Left cardiac atrium (tissue), 4 donors: ENCODE data around the gene NAA38. TPM values are rescaled to one million over a fixed set of nuclear protein-coding genes. Genes with fewer than 3 reads are reported as not detected.
"Not testable (repeated sequence)": the region's sequence is repeated elsewhere in the genome, so short reads cannot be mapped to it uniquely, and the experiment has no call there.

Source experiments
- ATAC-seq, 2 donors: fragments of 200-7000 bp; cut with Tn5 transposase; one replicate each; pipeline ENCODE4 v1.9.1; 2020; ENCODE audit warnings: mild to moderate bottlenecking in 2 of 2, moderate library complexity in 2 of 2
- DNase-seq: peaks from one replicate; pipeline ENCODE4 v3.0.0-alpha.2; 2020
- intact Hi-C, 2 donors: fragments of 100-400 bp; cut with DNase I; formaldehyde crosslinking; loops; one replicate each; pipeline versions ENCODE4 v1.14.1 to v1.15.1; 2022 to 2023
- total RNA-seq, 2 donors: library from RNA; stranded (reverse); fragmentation: NEBNext Ultra II Directional; extraction: Animal tissue kit (Norgen Biotek cat#: 25700); gene quantifications; one replicate each; pipeline ENCODE4 v1.2.1, GENCODE V29; 2021
- donor health status: DM: no; HTN: yes; CAD: no.
- donor health status: DM: no; HTN: yes; CAD: no; lungs with severe emphysema.
- donor health status: DM: yes; HTN: yes; CAD: no.
- donor health status: Dilated cardiomyopathy.

NAA38 gene
- total RNA-seq, 2 donors from 2014 or later, result 66.9 to 83.1 TPM

DNA sequence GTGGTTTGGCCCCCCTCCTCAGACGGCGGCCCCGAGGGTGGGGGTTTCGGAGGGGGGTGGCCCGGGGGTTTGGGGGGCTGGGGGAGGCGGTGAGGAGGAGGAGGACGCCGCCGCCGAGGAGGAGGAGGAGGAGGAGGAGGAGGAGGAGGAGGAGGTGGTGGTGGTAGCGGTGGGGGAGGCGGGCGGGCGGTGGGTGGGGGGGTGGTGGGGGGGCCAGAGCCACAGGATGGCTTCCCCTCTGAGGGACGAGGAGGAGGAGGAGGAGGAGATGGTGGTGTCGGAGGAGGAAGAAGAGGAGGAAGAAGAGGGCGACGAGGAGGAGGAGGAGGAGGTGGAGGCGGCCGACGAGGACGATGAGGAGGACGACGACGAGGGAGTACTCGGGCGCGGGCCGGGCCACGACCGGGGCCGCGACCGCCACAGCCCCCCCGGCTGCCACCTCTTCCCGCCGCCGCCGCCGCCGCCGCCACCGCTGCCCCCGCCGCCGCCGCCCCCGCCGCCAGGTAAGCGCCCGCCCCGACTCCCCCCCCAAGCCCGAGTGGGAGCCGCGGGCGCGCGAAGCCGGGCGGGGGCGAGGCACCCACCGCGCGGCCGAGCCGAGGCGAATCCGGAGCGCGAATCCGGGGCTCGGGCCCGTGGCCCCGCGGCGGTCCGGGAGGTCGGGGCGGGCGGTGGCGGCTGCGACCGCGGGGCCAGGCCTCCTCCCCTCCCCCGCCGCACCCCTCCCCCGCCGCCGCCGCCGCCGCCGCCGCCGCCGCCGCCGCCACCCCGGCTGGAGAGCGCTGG lies 27.4 kb upstream of the NAA38 start:
- intact Hi-C loops, result loop anchor here in 1 of 2 donors (10.0 kb wide), 1 partner anchor 140 kb away; no protein-coding TSS in a partner anchor
- DNase-seq (peak; percentile 35), ATAC-seq (no peak)

DNA sequence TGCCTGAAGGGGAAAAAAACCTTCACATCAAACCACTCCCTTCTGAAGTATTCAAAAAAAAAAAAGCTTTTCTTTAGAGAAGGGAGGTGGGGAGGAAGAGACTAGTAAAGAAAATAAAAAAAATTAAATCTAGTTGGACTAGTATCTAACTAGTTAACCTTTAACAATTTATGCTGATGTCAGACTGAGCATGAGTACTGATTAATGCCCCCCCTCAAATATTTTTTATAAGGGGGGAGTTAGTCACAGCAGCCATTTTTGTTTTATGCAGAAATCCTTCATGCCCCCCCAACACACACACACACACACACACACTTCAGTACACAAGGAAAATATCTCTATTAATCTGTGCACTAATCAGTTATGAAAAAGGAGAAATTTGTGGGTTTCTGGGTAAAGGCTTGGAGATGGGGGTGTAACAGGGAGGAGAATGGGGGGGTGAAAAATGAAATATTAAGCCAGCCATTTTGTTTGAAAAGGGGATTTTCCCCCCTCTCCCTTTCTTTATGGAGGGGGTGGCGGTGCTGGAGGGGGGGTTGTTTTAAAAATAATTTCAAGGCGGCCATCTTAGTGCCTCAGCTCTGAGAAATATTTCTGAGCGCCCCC lies 26.5 kb upstream of the NAA38 start:
- DNase-seq (no peak), ATAC-seq (no peak)
- intact Hi-C loops, result loop anchor here in 1 of 2 donors (10.0 kb wide), 1 partner anchor 139 kb away; no protein-coding TSS in a partner anchor

DNA sequence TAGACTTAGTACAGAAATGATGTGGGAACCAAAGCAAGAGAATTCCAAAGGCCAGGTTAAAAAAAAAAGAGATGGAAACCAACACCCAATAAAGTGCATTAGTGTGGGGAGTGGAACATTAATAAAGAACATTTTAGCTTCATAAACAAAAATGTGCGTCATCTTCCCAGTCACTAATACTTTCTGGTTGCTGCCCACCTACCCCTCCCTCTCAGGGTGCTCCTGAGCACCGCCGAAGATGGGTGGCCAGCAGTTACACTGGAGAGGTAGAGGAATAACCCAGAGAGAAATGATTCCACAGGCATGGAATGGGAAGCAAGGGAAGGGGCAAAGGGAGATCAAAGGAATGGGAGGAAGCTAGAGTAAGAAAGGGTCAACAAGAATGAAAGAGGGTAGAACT lies 25.3 kb upstream of the NAA38 start:
- ATAC-seq, result no peak
- intact Hi-C loops, result loop anchor here in 1 of 2 donors (10.0 kb wide), 1 partner anchor 138 kb away; no protein-coding TSS in a partner anchor
- DNase-seq, result no peak

DNA sequence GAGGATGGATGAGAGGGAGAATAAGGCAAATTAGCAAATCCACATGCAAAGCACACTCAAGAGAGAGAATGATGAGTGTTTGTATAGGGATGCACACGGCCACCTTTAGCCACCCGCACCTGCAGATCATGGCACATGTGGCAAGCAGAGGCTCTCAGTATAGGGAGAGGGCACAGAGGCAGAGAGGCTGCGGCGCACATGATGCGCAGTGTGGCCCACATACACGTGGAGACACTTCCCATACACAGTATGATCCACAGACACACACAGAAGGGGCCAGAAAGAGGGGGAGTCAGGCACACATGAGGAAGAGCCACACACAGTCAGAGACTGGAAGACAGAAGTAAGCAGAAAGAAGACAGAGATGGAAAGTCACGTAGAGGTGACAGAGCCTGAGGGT lies 24.7 kb upstream of the NAA38 start:
- ATAC-seq, result no peak
- no peak for DNase-seq
- intact Hi-C loops, result loop anchor here in 1 of 2 donors (10.0 kb wide), 1 partner anchor 137 kb away; no protein-coding TSS in a partner anchor

DNA sequence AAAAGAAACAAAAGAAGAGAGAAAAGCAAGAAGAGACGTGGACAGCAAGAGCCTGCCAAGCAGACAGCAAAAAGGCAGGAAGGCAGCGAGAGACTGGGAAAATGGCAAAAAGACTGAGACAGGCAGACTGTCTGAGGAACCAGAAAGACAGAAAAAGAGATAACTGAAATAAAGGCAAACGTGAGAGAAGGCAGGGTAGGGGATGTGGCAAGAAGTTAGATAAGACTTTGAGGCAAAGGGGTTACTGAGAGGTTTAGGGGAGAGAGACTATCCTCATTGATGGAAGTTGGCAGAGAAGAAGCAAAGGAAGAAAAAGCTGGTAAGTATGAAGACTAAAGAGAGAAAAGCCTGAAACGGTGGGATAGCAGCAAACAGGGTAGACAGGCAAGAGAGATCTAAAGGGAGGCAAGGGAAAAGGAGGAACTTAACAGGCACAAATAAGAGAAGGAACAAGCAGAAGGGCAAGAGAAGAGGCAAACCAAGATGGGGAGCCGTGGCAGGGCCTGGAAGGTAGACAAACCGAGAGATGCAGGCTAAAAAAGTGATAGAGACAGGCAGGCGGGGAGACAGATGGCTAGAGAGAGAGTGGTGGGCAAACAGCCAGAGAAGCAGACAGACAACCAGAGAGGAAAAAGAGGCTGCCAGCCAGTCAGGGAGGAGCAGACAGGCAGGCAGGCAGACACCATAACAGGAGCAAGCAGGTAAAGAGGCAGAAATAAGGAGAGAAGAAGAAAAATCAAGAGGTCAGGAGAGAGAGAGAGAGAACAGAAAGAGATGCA lies 24.1 kb upstream of the NAA38 start:
- DNase-seq, result peak; percentile 38
- no peak for ATAC-seq
- intact Hi-C loops, result loop anchor here in 1 of 2 donors (10.0 kb wide), 1 partner anchor 137 kb away; no protein-coding TSS in a partner anchor

DNA sequence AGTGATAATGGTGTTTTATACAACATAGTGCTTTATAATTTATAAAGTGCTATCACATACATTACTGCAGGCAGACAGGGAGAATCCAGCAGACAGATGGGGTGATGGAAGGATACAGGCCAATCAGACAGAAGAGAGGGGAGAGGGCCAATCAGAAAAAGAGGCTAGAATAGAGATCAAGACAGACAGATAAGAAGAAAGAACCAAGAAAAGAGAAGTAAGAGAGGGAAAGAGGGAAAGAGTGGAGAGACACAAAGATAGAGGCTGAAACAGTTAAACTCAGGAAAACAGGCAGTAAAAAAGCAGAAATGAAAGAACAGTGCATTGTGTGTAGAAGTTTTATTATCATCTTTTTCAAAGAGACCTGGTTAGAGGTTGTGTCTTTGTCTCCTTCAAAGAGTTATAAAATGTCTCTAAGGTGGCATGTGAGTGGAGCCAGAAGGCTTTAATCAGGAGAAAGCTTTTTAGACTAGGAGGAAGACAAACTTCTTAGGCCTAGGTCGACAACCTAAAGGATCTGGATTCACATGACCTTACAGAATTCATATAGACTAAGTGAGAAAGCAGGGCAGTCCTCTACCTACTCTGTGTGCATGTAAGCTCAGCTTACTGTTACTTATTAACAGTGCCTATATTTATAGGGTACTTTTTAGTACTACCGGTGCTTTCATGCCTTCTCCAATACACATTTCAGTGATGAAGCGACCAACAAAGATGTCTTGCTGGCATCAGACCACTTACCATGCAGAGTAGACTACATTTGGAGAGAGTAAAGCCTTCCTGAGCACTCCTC lies 22.9 kb upstream of the NAA38 start:
- DNase-seq (no peak), ATAC-seq (no peak)
- intact Hi-C loops, result loop anchor here in 1 of 2 donors (10.0 kb wide), 1 partner anchor 135 kb away; no protein-coding TSS in a partner anchor

DNA sequence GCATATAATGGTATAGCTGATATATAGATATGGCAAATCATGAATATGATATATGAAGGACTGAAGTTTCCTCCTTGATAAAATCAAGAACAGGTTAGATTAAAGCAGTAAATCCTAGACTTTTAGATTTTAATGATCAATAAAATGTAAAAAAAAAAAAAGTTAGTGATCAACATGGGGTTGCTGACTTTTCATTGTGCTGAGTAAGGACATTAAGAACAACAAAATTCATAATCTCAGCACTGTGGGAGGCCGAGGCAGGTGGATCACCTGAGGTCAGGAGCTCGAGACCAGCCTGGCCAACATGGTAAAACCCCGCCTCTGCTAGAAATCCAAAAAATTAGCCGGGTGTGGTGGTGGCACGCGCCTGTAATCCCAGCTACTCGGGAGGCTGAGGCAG lies 20.9 kb upstream of the NAA38 start:
- intact Hi-C loops, result no loop called here
- DNase-seq, result no peak
- no peak for ATAC-seq

DNA sequence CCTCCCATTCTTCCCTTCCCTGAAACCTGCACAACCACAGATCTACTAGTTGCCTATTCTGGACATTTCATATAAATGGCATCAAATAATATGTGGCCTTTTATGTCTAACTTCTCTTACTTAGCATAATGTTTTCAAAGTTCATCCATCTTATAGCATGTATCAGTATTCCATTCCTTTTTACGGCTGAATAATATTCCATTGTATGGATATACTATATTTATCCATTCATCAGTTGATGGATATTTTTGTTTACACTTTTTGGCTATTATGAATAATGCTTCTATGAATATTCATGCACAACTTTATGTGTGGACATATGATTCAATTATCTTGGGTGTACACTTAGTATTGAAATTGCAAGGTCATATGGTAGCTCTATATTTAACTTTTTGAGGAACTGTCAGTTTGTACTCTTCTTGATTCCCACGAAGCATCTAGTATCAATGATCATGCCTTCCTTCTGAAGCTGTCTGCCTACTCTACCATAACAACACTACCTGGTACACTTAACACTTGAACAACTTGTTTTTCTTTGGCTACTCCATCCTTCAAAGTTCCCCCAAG lies 18.5 kb upstream of the NAA38 start:
- intact Hi-C loops, result no loop called here
- ATAC-seq (no peak), DNase-seq (no peak)

DNA sequence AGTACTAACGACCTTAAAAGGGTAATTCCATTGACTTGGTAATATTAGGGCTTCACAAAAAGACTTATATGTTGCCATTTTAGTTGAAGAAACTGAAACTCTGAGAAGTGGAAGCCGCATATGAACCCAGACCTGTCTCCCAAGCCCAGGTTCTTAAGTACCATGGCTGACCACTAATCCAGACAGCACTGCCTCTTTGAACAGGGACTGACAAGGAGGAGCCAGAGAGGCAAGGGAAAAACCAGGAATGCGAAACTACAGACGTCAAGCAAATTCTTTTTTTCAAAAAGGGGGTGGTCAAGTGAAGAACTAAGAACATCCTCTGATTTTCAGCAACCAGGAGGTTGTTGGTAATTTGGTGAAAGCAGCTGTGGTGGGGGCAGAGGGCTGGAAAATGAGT lies 15.7 kb upstream of the NAA38 start:
- no peak for ATAC-seq
- DNase-seq, result no peak
- intact Hi-C loops, result loop anchor here in 1 of 2 donors (5.0 kb wide), 1 partner anchor 109 kb away; no protein-coding TSS in a partner anchor

DNA sequence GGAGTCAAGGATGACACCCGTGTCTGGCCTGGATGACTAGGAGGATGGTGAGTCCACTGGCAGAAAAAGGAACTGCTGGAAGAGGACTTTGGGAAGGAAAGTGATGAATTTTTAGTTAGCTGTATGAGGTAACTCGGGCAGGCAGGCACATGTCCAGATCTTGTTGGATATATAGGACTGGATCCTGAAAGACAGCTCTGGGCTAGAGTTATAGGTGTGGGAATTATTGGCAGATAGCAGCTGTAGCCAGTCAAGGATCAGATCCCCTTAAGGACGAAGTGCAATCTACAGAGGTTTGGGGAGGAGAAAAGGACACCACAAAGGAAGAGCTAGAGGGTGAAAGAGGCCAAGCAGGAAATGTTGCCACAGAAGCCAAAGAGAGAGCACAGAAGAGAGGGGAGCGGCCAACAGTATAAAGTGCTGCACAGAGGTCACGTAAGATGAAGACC lies 10.5 kb upstream of the NAA38 start:
- intact Hi-C loops, result loop anchor here in 1 of 2 donors (5.0 kb wide), 1 partner anchor 189 kb away; no protein-coding TSS in a partner anchor
- ATAC-seq, result no peak
- DNase-seq, result no peak

DNA sequence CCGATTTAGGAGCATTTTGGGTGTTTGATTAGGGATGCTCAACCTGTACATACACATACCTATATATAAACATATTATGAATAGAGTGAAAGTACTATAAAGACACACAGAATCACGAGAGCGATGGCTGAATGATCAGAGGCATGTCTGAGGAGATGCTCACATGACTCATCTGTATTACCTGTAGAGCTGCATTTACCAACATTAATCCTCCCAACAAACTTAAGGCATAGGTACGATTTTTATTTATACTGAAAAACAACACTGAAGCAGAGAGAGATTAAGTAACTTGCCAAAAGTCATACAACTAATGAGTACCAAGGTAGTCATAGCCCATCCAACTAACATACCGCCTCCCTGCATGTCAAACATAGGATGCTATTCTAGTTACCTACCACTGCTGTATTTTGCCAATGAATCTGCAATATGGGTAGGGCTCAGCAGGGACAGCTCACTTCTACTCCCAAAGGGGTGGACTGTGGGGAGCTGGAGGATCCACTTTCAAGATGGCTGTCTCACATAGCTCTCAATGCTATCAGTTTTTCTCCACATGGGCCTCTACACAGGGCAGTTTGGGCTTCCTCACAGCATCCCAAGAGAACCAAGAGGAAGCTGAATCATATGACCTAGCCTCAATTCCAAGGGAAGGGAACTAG lies 7.8 kb upstream of the NAA38 start:
- intact Hi-C loops, result loop anchor here in 1 of 2 donors (5.0 kb wide), 2 partner anchors 177 to 192 kb away; no protein-coding TSS in a partner anchor
- no peak for ATAC-seq
- no peak for DNase-seq

DNA sequence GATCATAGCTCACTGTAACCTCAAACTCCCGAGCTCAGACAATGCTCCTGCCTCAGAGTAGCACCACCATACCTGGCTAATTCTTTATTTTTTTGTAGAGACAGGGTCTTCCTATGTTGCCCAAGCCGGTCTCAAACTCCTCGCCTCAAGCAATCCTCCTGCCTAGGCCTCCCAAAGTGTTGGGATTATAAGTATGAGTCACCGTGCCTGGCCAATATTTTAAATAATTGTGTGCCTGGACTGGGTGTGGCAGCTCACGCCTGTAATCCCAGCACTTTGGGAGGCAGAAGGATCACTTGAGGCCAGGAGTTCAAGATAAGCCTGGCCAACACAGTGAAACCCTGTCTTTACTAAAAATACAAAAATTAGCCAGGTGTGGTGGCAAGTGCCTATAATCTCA lies 7.0 kb upstream of the NAA38 start:
- DNase-seq, ATAC-seq: not testable (repeated sequence)
- intact Hi-C loops, result loop anchor here in 1 of 2 donors (5.0 kb wide), 1 partner anchor 178 kb away; no protein-coding TSS in a partner anchor

DNA sequence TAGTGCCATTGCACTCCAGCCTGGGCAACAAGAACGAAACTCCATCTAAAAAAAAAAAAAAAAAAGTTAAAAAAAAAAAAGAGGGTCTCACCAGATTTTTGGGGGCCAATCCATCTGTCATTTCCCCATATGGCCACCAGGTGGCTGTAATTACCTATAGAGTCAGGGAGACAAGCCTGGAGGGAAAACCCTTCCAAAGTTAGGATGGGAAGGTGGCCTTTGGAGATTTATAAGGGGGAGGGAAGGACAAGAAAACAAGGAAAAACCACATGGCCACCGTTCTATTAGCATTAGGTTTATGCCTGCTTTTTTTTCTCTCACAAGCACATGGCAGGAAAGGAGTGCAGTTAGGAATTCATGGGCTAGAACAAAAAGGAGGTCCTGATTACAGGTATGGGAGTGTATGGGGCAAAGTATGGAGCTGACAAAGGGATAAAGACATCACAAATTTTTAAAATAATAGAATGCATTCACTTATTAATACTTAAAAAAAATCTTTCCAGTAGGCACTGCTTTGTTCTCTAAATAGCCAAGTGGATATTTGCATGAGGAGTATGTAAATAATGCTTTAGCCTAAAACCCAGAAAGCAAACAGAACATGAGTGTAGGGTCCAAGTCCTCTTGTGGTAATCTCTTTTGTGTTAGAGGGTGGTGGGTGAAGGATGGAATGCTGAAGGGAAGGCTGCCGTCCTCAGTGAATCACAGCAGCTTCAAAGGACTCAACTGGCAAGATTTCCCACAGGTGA lies 5.5 kb upstream of the NAA38 start:
- ATAC-seq (no peak), DNase-seq (peak; percentile 42)
- intact Hi-C loops, result loop anchor here in 1 of 2 donors (2.0 to 5.0 kb wide), 3 partner anchors 34 to 179 kb away; no protein-coding TSS in a partner anchor

DNA sequence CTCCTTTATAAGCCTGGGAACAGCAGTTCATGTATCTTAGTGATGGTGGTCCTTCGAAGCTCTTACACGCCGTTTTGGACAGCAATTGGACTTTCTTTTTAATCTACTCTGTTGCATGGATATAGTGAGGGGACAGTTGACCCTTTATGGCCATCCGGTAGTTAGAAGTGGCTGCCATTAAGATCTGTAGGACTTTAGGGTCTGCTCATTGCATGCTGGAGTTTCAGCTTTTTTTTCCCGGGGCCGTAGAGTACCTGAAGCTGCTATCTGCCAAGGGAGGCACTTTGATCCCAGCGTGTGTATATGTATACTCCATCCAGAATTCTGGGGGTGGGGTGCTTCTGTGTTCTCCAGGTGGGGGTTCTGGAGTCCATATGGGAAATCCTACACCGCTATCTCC lies 1.7 kb upstream of the NAA38 start:
- DNase-seq, result no peak
- intact Hi-C loops, result loop anchor here in 1 of 2 donors (5.0 kb wide), 1 partner anchor 37 kb away; no protein-coding TSS in a partner anchor
- no peak for ATAC-seq

DNA sequence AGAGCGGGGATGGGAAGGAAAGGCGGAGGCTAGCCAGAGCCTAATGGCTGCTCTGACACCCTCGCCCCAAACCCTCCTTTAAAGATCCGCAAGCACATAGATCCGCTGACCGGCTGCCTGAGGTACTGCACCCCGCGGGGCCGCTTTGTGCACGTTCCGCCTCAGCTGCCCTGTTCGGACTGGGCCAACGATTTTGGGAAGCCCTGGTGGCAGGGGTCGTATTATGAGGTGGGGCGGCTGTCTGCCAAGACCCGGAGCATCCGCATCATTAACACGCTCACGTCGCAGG lies 1.1 kb upstream of the NAA38 start:
- ATAC-seq, result peak; percentile 8 to 10
- intact Hi-C loops, result loop anchor here in 1 of 2 donors (5.0 kb wide), 1 partner anchor 36 kb away; no protein-coding TSS in a partner anchor
- DNase-seq, result peak; percentile 63

DNA sequence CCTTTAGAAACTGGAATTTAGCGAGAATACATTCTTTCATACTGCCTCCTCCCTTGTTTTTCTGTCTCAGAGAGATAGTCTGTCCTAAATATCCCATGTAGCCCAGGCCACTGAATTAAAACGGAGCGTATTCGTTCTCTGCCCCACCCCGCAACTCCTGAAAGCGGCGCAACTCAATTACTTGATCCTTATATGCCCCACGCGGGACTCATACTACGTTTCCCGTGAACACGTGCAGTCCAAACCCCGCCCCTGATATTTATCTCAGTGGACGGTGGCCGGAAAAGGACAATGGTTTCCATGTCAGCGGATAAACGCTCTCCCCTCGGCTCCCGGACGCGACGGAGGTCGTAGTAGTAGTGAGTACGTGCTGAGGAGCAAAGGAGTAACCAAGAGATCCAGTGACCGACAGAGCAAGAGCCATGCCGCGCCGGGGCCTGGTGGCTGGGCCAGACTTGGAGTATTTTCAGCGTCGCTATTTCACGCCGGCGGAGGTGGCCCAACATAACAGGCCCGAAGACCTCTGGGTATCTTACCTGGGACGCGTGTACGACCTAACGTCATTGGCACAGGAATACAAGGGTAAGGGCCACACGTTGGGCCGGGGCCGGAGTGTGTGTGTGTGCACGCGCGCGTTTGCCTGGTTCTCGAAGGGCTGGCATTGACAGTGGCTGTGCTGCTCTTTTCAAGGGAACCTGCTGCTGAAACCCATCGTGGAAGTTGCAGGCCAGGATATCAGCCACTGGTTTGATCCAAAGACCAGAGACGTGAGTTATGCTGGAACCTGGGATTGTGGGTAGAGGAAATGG lies 558 bp upstream of the NAA38 start, which contains the start of gene CYB5D1:
CYB5D1 (plus strand) TSS at position 291 of the 809 bp plus-strand sequence; CDS start at position 423, 132 bp downstream.
- ATAC-seq (peak; percentile 63 to 65), DNase-seq (peak; percentile 92)
- intact Hi-C loops, result loop anchor here in 1 of 2 donors (5.0 kb wide), 1 partner anchor 36 kb away; no protein-coding TSS in a partner anchor
